Measurements from ENCODE around the gene KCNMB1. TPM values are rescaled to one million over a fixed set of nuclear protein-coding genes. Genes with fewer than 3 reads are reported as not detected.
"Not testable (repeated sequence)": the region's sequence is repeated elsewhere in the genome, so short reads cannot be mapped to it uniquely, and the experiment has no call there.

KCNMB1 gene
- total RNA-seq, 2 experiments from 2014 or later: not detected

DNA sequence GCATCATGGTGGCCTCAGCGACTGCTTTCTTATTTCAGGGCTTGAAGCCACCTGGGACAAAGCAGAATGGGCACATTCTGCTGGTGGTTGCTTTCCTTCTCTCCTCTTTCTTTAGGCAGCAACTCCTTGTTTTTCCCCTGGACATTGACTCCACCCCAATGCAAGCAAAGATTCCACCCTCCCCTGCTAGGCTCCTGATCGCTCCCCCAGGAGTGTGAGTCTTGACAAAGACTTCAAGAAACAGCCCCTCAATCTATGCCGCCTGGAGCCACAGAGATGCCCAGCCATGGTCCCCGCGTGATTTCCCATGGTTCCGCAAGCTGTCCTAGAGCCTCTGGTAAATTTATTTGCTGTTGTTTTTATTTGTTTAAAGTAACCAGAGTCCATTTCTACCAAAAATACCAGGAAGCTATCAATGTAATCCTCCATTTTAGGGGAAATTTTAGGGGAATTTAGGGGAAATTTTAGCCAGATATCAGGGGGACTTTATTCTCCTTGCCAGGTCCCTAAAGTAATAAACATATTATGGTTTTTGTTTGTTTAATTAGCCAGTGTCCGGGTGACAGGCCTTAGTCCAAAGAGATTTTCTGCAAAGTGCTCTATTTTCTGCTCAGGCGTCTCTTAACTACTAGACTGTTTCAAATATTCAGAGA, 2.3 kb downstream of the KCNMB1 start:
- POLR2A ChIA-PET: interaction anchor here (0.7 kb wide), 2 partner anchors 12 to 17 kb away, joined by 3 to 10 read pairs; no protein-coding TSS in a partner anchor

DNA sequence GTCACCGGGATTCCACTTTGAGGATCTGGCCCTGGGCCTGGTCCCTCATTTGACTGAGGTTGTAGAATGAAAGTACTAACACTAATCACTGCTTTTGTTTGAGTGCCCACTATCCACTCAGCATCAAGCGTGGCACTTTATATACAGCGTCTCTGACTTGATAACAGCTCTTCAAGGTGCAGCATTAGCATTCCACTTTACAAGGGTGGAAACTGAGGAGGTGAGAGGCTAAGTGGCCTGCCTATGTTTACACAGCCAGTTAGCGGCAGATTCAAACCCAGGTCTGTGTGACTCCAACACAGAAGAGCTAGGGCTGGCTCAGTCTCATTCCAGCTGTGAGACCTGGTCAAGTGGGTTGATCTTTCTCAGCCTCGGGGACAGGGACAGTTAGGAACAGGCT, 5.9 kb downstream of the KCNMB1 start:
- H3K27me3 Mint-ChIP-seq: peaks cover 10% of the 10 kb centered on the region
- H3K36me3 Mint-ChIP-seq (ENCODE audit: low read depth): no peaks in the 10 kb centered on the region
- no peak overlapping the region for H3K4me3 Mint-ChIP-seq
- H3K9me3 Mint-ChIP-seq: no peaks in the 10 kb centered on the region
- H3K27ac Mint-ChIP-seq: no peak overlapping the region
- H3K4me1 Mint-ChIP-seq: no peaks in the 10 kb centered on the region
- ChIA-PET POLR2A (no interaction called here), CTCF (no interaction called here)
- DNase-seq: no peak

More for the DNA sequence above, 2.3 kb downstream of the KCNMB1 start:
- no peak overlapping the region for H3K27ac Mint-ChIP-seq
- no peak overlapping the region for H3K4me3 Mint-ChIP-seq
- H3K27me3 Mint-ChIP-seq: peaks cover 15% of the 10 kb centered on the region
- H3K9me3 Mint-ChIP-seq: no peaks in the 10 kb centered on the region
- no peak for DNase-seq
- CTCF ChIA-PET: no interaction called here
- peaks cover 9% of the 10 kb centered on the region for H3K4me1 Mint-ChIP-seq
- no peaks in the 10 kb centered on the region for H3K36me3 Mint-ChIP-seq (ENCODE audit: low read depth)

GRCh38 chr5:170382790-170383189, 6.4 kb downstream of the KCNMB1 start:
- Mint-ChIP-seq H3K4me1 (no peaks in the 10 kb centered on the region), H3K9me3 (no peaks in the 10 kb centered on the region), H3K4me3 (no peak overlapping the region), H3K36me3 (ENCODE audit: low read depth) (no peaks in the 10 kb centered on the region), H3K27me3 (peaks cover 8% of the 10 kb centered on the region), H3K27ac (no peak overlapping the region)
- no peak for DNase-seq
- ChIA-PET CTCF (no interaction called here), POLR2A (no interaction called here)

GRCh38 chr5:170380361-170380951, 8.7 kb downstream of the KCNMB1 start:
- H3K27me3 Mint-ChIP-seq: peaks cover 3% of the 10 kb centered on the region
- no peaks in the 10 kb centered on the region for H3K36me3 Mint-ChIP-seq (ENCODE audit: low read depth)
- no peak overlapping the region for H3K27ac Mint-ChIP-seq
- no peak for DNase-seq
- CTCF ChIA-PET: interaction anchor here (0.7 to 1.6 kb wide), 5 partner anchors 10 to 55 kb away, joined by 3 to 6 read pairs (median 3); no protein-coding TSS in a partner anchor
- H3K4me3 Mint-ChIP-seq: no peak overlapping the region
- POLR2A ChIA-PET: interaction anchor here (0.7 kb wide), 1 partner anchor 9 kb away, joined by 4 read pairs; no protein-coding TSS in a partner anchor
- no peaks in the 10 kb centered on the region for H3K4me1 Mint-ChIP-seq
- H3K9me3 Mint-ChIP-seq: no peaks in the 10 kb centered on the region

DNA sequence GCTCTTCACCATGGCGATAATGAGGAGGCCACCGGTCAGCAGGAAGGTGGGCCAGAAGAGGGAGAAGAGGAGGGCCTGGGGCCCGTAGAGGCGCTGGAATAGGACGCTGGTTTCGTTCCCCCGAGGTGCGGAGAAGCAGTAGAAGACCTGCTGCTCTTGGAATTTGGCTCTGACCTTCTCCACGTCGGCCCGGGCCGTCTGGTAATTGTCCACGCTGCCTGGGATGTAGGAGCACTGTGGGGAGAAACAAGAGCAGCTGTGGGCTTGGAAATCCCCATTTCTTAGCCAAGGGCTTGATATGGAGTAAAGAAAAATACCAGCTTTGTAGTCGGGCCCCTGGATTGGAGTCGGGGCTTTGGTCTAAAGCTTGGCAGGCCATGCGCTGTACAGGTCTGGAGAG, 10.4 kb downstream of the KCNMB1 start:
- Mint-ChIP-seq H3K27me3 (peaks cover 5% of the 10 kb centered on the region), H3K4me3 (no peak overlapping the region), H3K9me3 (no peaks in the 10 kb centered on the region), H3K36me3 (ENCODE audit: low read depth) (no peaks in the 10 kb centered on the region), H3K27ac (no peak overlapping the region), H3K4me1 (no peaks in the 10 kb centered on the region)
- POLR2A ChIA-PET: no interaction called here
- CTCF ChIA-PET: interaction anchor here (1.6 kb wide), 1 partner anchor 9 kb away, joined by 4 read pairs; no protein-coding TSS in a partner anchor
- no peak for DNase-seq

DNA sequence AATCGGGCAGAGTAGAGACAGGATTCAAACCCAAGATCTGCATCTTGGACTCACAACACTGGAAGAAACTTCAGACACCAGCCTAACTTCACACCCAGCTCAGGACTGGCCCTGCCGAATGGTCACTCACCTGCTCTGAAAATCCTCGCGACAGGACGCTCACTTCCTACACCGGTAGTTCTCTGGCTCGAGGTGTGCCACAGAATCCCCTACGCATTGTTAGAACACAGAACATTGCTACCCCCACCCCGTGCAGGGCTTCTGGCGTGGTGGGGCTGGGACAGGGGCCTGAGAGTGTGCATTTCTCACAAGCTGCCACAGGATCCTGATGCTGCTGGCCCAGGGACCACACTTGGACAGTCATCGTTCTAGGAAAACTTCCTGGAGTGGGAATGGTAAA, 12.1 kb downstream of the KCNMB1 start:
- CTCF ChIA-PET: no interaction called here
- H3K36me3 Mint-ChIP-seq (ENCODE audit: low read depth): no peaks in the 10 kb centered on the region
- POLR2A ChIA-PET: no interaction called here
- H3K27ac Mint-ChIP-seq: no peak overlapping the region
- H3K4me1 Mint-ChIP-seq: no peaks in the 10 kb centered on the region
- no peak for DNase-seq
- peaks cover 11% of the 10 kb centered on the region for H3K27me3 Mint-ChIP-seq
- no peak overlapping the region for H3K4me3 Mint-ChIP-seq
- no peaks in the 10 kb centered on the region for H3K9me3 Mint-ChIP-seq

GRCh38 chr5:170376526-170376925, 12.6 kb downstream of the KCNMB1 start:
- DNase-seq; H3K9me3 Mint-ChIP-seq; CTCF ChIA-PET; H3K4me3 Mint-ChIP-seq; H3K27ac Mint-ChIP-seq; H3K36me3 Mint-ChIP-seq (ENCODE audit: low read depth); POLR2A ChIA-PET; H3K4me1 Mint-ChIP-seq: not testable (repeated sequence)
- peaks cover 11% of the 10 kb centered on the region for H3K27me3 Mint-ChIP-seq

- no peak overlapping the region for H3K4me3 Mint-ChIP-seq
- H3K9me3 Mint-ChIP-seq: no peaks in the 10 kb centered on the region
- POLR2A ChIA-PET: interaction anchor here (0.6 to 0.7 kb wide), 2 partner anchors 11 to 15 kb away, joined by 3 read pairs; no protein-coding TSS in a partner anchor
- no peaks in the 10 kb centered on the region for H3K36me3 Mint-ChIP-seq (ENCODE audit: low read depth)
- DNase-seq: no peak
- H3K27ac Mint-ChIP-seq: no peak overlapping the region
- peaks cover 19% of the 10 kb centered on the region for H3K27me3 Mint-ChIP-seq
- H3K4me1 Mint-ChIP-seq: no peaks in the 10 kb centered on the region
- CTCF ChIA-PET: interaction anchor here (1.0 kb wide), 1 partner anchor 36 kb away, joined by 3 read pairs; no protein-coding TSS in a partner anchor
These were observed 13.9 kb downstream of the KCNMB1 start for GRCh38 chr5:170375283-170375682.

GRCh38 chr5:170372971-170373370, 16.2 kb downstream of the KCNMB1 start:
- no peaks in the 10 kb centered on the region for H3K4me1 Mint-ChIP-seq
- peaks cover 23% of the 10 kb centered on the region for H3K27me3 Mint-ChIP-seq
- no peak overlapping the region for H3K4me3 Mint-ChIP-seq
- H3K27ac Mint-ChIP-seq: no peak overlapping the region
- no peaks in the 10 kb centered on the region for H3K36me3 Mint-ChIP-seq (ENCODE audit: low read depth)
- ChIA-PET CTCF (no interaction called here), POLR2A (no interaction called here)
- no peak for DNase-seq
- no peaks in the 10 kb centered on the region for H3K9me3 Mint-ChIP-seq

GRCh38 chr5:170368586-170368985, 20.6 kb downstream of the KCNMB1 start:
- ChIA-PET CTCF (no interaction called here), POLR2A (no interaction called here)
- H3K27ac Mint-ChIP-seq: no peak overlapping the region
- no peaks in the 10 kb centered on the region for H3K36me3 Mint-ChIP-seq (ENCODE audit: low read depth)
- H3K27me3 Mint-ChIP-seq: peaks cover 19% of the 10 kb centered on the region
- H3K4me1 Mint-ChIP-seq: no peaks in the 10 kb centered on the region
- H3K9me3 Mint-ChIP-seq: no peaks in the 10 kb centered on the region
- DNase-seq: no peak
- no peak overlapping the region for H3K4me3 Mint-ChIP-seq

- Mint-ChIP-seq H3K36me3 (ENCODE audit: low read depth) (no peaks in the 10 kb centered on the region), H3K27ac (no peak overlapping the region), H3K4me1 (peaks cover 2% of the 10 kb centered on the region), H3K9me3 (no peaks in the 10 kb centered on the region), H3K27me3 (peaks cover 13% of the 10 kb centered on the region), H3K4me3 (no peak overlapping the region)
- DNase-seq: no peak
- ChIA-PET CTCF (interaction anchor here (1.7 kb wide), 1 partner anchor 139 kb away, joined by 4 read pairs; no protein-coding TSS in a partner anchor), POLR2A (no interaction called here)
These were observed 22.9 kb downstream of the KCNMB1 start for GRCh38 chr5:170366276-170366675.

GRCh38 chr5:170365831-170366230, 23.3 kb downstream of the KCNMB1 start:
- Mint-ChIP-seq H3K4me1 (peaks cover 2% of the 10 kb centered on the region), H3K27ac (no peak overlapping the region), H3K4me3 (no peak overlapping the region), H3K36me3 (ENCODE audit: low read depth) (no peaks in the 10 kb centered on the region), H3K27me3 (peaks cover 11% of the 10 kb centered on the region), H3K9me3 (no peaks in the 10 kb centered on the region)
- no peak for DNase-seq
- ChIA-PET POLR2A (no interaction called here), CTCF (interaction anchor here (1.2 to 1.7 kb wide), 2 partner anchors 12 to 138 kb away, joined by 3 to 4 read pairs; no protein-coding TSS in a partner anchor)

- peaks cover 3% of the 10 kb centered on the region for H3K27me3 Mint-ChIP-seq
- H3K36me3 Mint-ChIP-seq (ENCODE audit: low read depth): no peaks in the 10 kb centered on the region
- H3K27ac Mint-ChIP-seq: no peak overlapping the region
- H3K4me1 Mint-ChIP-seq: peaks cover 2% of the 10 kb centered on the region
- no peak for DNase-seq
- ChIA-PET CTCF (interaction anchor here (1.2 to 1.7 kb wide), 2 partner anchors 11 to 137 kb away, joined by 3 to 4 read pairs; no protein-coding TSS in a partner anchor), POLR2A (no interaction called here)
- H3K4me3 Mint-ChIP-seq: no peak overlapping the region
- no peaks in the 10 kb centered on the region for H3K9me3 Mint-ChIP-seq
These were observed 24.2 kb downstream of the KCNMB1 start for GRCh38 chr5:170365011-170365410.

Measured in activated CD4-positive, alpha-beta T cell treated with anti-CD3 and anti-CD28 coated beads, Interleukin-2, amount 10 ng/mL, durations not matched to agents 7 days and 5 days (primary cell).